HEK293 (cell line): ENCODE results near the gene SMAD7.

Experiments used
- ATF2 ChIP-seq: fragments of 450-650 bp; formaldehyde crosslinking; IDR thresholded peaks from 2 replicates; pipeline ENCODE4 v1.5.1; 2016; ENCODE audit warnings: missing biosample characterization, missing genetic modification characterization, low read depth
- BCL11A ChIP-seq: fragments of 450-650 bp; formaldehyde crosslinking; IDR thresholded peaks from 2 replicates; pipeline ENCODE4 v1.5.1; 2016; ENCODE audit warnings: low read depth, missing biosample characterization, missing genetic modification characterization
- BCL11B ChIP-seq: fragments of 450-650 bp; formaldehyde crosslinking; IDR thresholded peaks from 2 replicates; pipeline ENCODE4 v1.5.1; 2016; ENCODE audit warnings: low read depth, missing biosample characterization, missing genetic modification characterization
- GLIS2 ChIP-seq: fragments of 450-650 bp; formaldehyde crosslinking; IDR thresholded peaks from 2 replicates; pipeline ENCODE4 v1.5.1; 2016; ENCODE audit warnings: missing biosample characterization, missing genetic modification characterization
- HOXC10 ChIP-seq: sonication (generic); formaldehyde crosslinking; IDR thresholded peaks from 2 replicates; pipeline ENCODE4 v1.8.1; 2023; ENCODE audit warnings: mild to moderate bottlenecking, missing genetic modification reagents
- PRDM6 ChIP-seq: fragments of 450-650 bp; formaldehyde crosslinking; IDR thresholded peaks from 2 replicates; pipeline ENCODE4 v1.5.1; 2017; ENCODE audit warnings: missing biosample characterization, missing genetic modification characterization
- RBAK ChIP-seq: fragments of 450-650 bp; formaldehyde crosslinking; IDR thresholded peaks from 2 replicates; pipeline ENCODE4 v1.5.1; 2016; ENCODE audit warnings: missing biosample characterization, missing genetic modification characterization
- SETDB1 ChIP-seq: IDR thresholded peaks from one replicate; pipeline ENCODE4 v1.6.1; 2017; ENCODE audit warnings: mild to moderate bottlenecking, low read length, moderate library complexity, mixed read lengths; ENCODE audit not compliant: insufficient read length
- SP3 ChIP-seq: fragments of 450-650 bp; formaldehyde crosslinking; IDR thresholded peaks from 2 replicates; pipeline ENCODE4 v1.5.1; 2016; ENCODE audit warnings: missing biosample characterization, missing genetic modification characterization
- WT1 ChIP-seq: fragments of 450-650 bp; formaldehyde crosslinking; IDR thresholded peaks from 2 replicates; pipeline ENCODE4 v1.5.1; 2016; ENCODE audit warnings: missing biosample characterization, missing genetic modification characterization
- ZBTB26 ChIP-seq: fragments of 450-650 bp; formaldehyde crosslinking; optimal IDR thresholded peaks from 2 replicates; pipeline ENCODE3; 2016; ENCODE audit warnings: missing biosample characterization, mild to moderate bottlenecking, missing genetic modification characterization
- ZNF10 ChIP-seq: fragments of 450-650 bp; formaldehyde crosslinking; IDR thresholded peaks from 2 replicates; pipeline ENCODE4 v1.5.1; 2017; ENCODE audit warnings: missing biosample characterization, missing genetic modification characterization
- ZNF112 ChIP-seq: fragments of 450-650 bp; formaldehyde crosslinking; IDR thresholded peaks from 2 replicates; pipeline ENCODE4 v1.5.0; 2017; ENCODE audit warnings: missing biosample characterization, missing genetic modification characterization
- ZNF133 ChIP-seq: fragments of 450-650 bp; formaldehyde crosslinking; IDR thresholded peaks from 2 replicates; pipeline ENCODE4 v1.5.1; 2016; ENCODE audit warnings: missing biosample characterization, missing genetic modification characterization
- ZNF157 ChIP-seq: fragments of 450-650 bp; formaldehyde crosslinking; IDR thresholded peaks from 2 replicates; pipeline ENCODE4 v1.5.1; 2016; ENCODE audit warnings: missing biosample characterization, missing genetic modification characterization
- ZNF184 ChIP-seq: fragments of 450-650 bp; IDR thresholded peaks from 2 replicates; pipeline ENCODE4 v1.5.1; 2018; ENCODE audit warnings: missing biosample characterization, mild to moderate bottlenecking, missing genetic modification characterization
- ZNF2 ChIP-seq: fragments of 450-650 bp; formaldehyde crosslinking; IDR thresholded peaks from 2 replicates; pipeline ENCODE4 v1.5.1; 2016; ENCODE audit warnings: missing biosample characterization, missing genetic modification characterization
- ZNF292 ChIP-seq: fragments of 450-650 bp; formaldehyde crosslinking; IDR thresholded peaks from 2 replicates; pipeline ENCODE4 v1.5.1; 2016; ENCODE audit warnings: low read depth, missing biosample characterization, missing genetic modification characterization, borderline replicate concordance
- ZNF302 ChIP-seq: fragments of 450-650 bp; formaldehyde crosslinking; IDR thresholded peaks from 2 replicates; pipeline ENCODE4 v1.5.1; 2016; ENCODE audit warnings: missing biosample characterization, missing genetic modification characterization, low read depth
- ZNF324 ChIP-seq: fragments of 450-650 bp; formaldehyde crosslinking; IDR thresholded peaks from 2 replicates; pipeline ENCODE4 v1.5.1; 2016; ENCODE audit warnings: missing biosample characterization, missing genetic modification characterization
- ZNF335 ChIP-seq: fragments of 450-650 bp; formaldehyde crosslinking; conservative IDR thresholded peaks from 2 replicates; pipeline ENCODE4 v1.5.1; 2016; ENCODE audit warnings: missing biosample characterization, missing genetic modification characterization
- ZNF391 ChIP-seq: fragments of 450-650 bp; formaldehyde crosslinking; IDR thresholded peaks from 2 replicates; pipeline ENCODE4 v1.5.1; 2016; ENCODE audit warnings: low read depth, missing biosample characterization, missing genetic modification characterization, borderline replicate concordance
- ZNF416 ChIP-seq: fragments of 450-650 bp; formaldehyde crosslinking; IDR thresholded peaks from 2 replicates; pipeline ENCODE4 v1.5.1; 2016; ENCODE audit warnings: missing biosample characterization, missing genetic modification characterization
- ZNF518A ChIP-seq: fragments of 450-650 bp; formaldehyde crosslinking; conservative IDR thresholded peaks from 2 replicates; pipeline ENCODE4 v1.5.1; 2016; ENCODE audit warnings: low read depth, missing biosample characterization, missing genetic modification characterization
- ZNF549 ChIP-seq: fragments of 450-650 bp; IDR thresholded peaks from 2 replicates; pipeline ENCODE4 v1.5.1; 2018; ENCODE audit warnings: missing biosample characterization, missing genetic modification characterization, mild to moderate bottlenecking, inconsistent platforms, moderate library complexity
- ZNF621 ChIP-seq: fragments of 450-650 bp; formaldehyde crosslinking; IDR thresholded peaks from 2 replicates; pipeline ENCODE4 v1.5.1; 2017; ENCODE audit warnings: missing biosample characterization, missing genetic modification characterization
- ZNF677 ChIP-seq: fragments of 450-650 bp; IDR thresholded peaks from 2 replicates; pipeline ENCODE4 v1.5.0; 2018; ENCODE audit warnings: missing biosample characterization, mild to moderate bottlenecking, missing genetic modification characterization, moderate library complexity
- ZNF768 ChIP-seq: fragments of 450-650 bp; formaldehyde crosslinking; IDR thresholded peaks from 2 replicates; pipeline ENCODE4 v1.5.1; 2018; ENCODE audit warnings: missing biosample characterization, mild to moderate bottlenecking, missing genetic modification characterization
- ZXDB ChIP-seq: fragments of 450-650 bp; formaldehyde crosslinking; IDR thresholded peaks from 2 replicates; pipeline ENCODE4 v1.5.1; 2016; ENCODE audit warnings: missing biosample characterization, missing genetic modification characterization
- TF ChIP-seq, protein P1 (sequence below): fragments of 450-650 bp; formaldehyde crosslinking; IDR thresholded peaks from 2 replicates; pipeline ENCODE4 v1.5.1; 2016; ENCODE audit warnings: missing biosample characterization, missing genetic modification characterization

The SMAD7 gene

GRCh38 chr18:48951448-48952286 lies 902 bp upstream of the SMAD7 start (continued):
- TF ChIP-seq PRDM6 (tag by site-specific recombination) (no peak), ATF2 (no peak), ZNF184 (tag by site-specific recombination) (no peak), ZNF324 (no peak), ZNF292 (tag by site-specific recombination) (no peak), ZXDB (peak; percentile 37; the same call in 1 of the 2 replicates), ZNF621 (tag by site-specific recombination) (no peak), WT1 (tag by site-specific recombination) (no peak), ZNF157 (tag by site-specific recombination) (no peak), GLIS2 (tag by site-specific recombination) (peak; percentile 92), ZBTB26 (tag by site-specific recombination) (peak; percentile 78), ZNF518A (tag by site-specific recombination) (no peak), ZNF10 (tag by site-specific recombination) (no peak), ZNF677 (0 out of 2 replicates have a peak, but pooled peaks have one; percentile 45), ZNF2 (tag by site-specific recombination) (no peak), ZNF549 (tag by site-specific recombination) (peak; percentile 21; the same call in 1 of the 2 replicates), ZNF768 (tag by site-specific recombination) (no peak), ZNF302 (tag by site-specific recombination) (no peak), SETDB1 (no peak), ZNF391 (tag by site-specific recombination) (no peak), ZNF133 (tag by site-specific recombination) (no peak), ZNF112 (tag by site-specific recombination) (no peak), SP3 (tag by site-specific recombination) (no peak), ZNF335 (tag by site-specific recombination) (no peak), HOXC10 (CRISPR knock-in tag) (no peak), ZNF416 (tag by site-specific recombination) (no peak), BCL11B (tag by site-specific recombination) (no peak), BCL11A (tag by site-specific recombination) (no peak), RBAK (tag by site-specific recombination) (no peak)
- TF ChIP-seq, protein P1, sequence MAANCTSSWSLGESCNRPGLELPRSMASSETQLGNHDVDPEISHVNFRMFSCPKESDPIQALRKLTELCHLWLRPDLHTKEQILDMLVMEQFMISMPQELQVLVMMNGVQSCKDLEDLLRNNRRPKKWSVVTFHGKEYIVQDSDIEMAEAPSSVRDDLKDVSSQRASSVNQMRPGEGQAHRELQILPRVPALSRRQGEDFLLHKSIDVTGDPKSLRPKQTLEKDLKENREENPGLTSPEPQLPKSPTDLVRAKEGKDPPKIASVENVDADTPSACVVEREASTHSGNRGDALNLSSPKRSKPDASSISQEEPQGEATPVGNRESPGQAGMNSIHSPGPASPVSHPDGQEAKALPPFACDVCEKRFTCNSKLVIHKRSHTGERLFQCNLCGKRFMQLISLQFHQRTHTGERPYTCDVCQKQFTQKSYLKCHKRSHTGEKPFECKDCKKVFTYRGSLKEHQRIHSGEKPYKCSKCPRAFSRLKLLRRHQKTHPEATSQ (tag by site-specific recombination), result no peak
